C4-2B (cell line): ENCODE measurements around the gene NDUFA12.

Source experiments
- H3K27ac ChIP-seq: fragments of 450-650 bp; 2 replicates; pipeline ENCODE4 v1.5.1; 2017
- CTCF ChIP-seq: fragments of 450-650 bp; conservative IDR thresholded peaks from 2 replicates; pipeline ENCODE4 v1.5.1; 2017; ENCODE audit warnings: mild to moderate bottlenecking
- ZFX ChIP-seq: fragments of 450-650 bp; IDR thresholded peaks from 2 replicates; pipeline ENCODE4 v1.6.1; 2017

The NDUFA12 gene

GRCh38 chr12:95014554-95014953, 11.1 kb upstream of the NDUFA12 start:
- H3K27ac ChIP-seq: no peak overlapping the region
- no peak for TF ChIP-seq CTCF
- TF ChIP-seq ZFX: no peak

GRCh38 chr12:95006206-95006605, 2.7 kb upstream of the NDUFA12 start:
- H3K27ac ChIP-seq: no peak overlapping the region
- TF ChIP-seq CTCF: no peak
- TF ChIP-seq ZFX: no peak

GRCh38 chr12:95004610-95005009, 1.1 kb upstream of the NDUFA12 start:
- TF ChIP-seq CTCF (no peak), ZFX (no peak)
- no peak overlapping the region for H3K27ac ChIP-seq

- TF ChIP-seq ZFX (no peak), CTCF (no peak)
- H3K27ac ChIP-seq: peak overlapping the region; percentile 87
These were observed 400 bp upstream of the NDUFA12 start for GRCh38 chr12:95003921-95004272.

- H3K27ac ChIP-seq: peak overlapping the region; percentile 87
- TF ChIP-seq CTCF (no peak), ZFX (no peak)
These were observed 743 bp downstream of the NDUFA12 start for GRCh38 chr12:95002754-95003153.

- no peak overlapping the region for H3K27ac ChIP-seq
- TF ChIP-seq CTCF: no peak
- no peak for TF ChIP-seq ZFX
These were observed 5.2 kb downstream of the NDUFA12 start for GRCh38 chr12:94998326-94998725.

- no peak overlapping the region for H3K27ac ChIP-seq
- no peak for TF ChIP-seq ZFX
- TF ChIP-seq CTCF: no peak
These were observed 5.8 kb downstream of the NDUFA12 start for GRCh38 chr12:94997726-94998125.

- no peak overlapping the region for H3K27ac ChIP-seq
- no peak for TF ChIP-seq ZFX
- no peak for TF ChIP-seq CTCF
These were observed 6.4 kb downstream of the NDUFA12 start for GRCh38 chr12:94997061-94997460.
